Measurements from ENCODE around the gene CPNE5. TPM values are rescaled to one million over a fixed set of nuclear protein-coding genes. Genes with fewer than 3 reads are reported as not detected.

The CPNE5 gene
- total and polyA plus RNA-seq, 7 donors = 0.03 to 1.7 (median 0.41) TPM

DNA sequence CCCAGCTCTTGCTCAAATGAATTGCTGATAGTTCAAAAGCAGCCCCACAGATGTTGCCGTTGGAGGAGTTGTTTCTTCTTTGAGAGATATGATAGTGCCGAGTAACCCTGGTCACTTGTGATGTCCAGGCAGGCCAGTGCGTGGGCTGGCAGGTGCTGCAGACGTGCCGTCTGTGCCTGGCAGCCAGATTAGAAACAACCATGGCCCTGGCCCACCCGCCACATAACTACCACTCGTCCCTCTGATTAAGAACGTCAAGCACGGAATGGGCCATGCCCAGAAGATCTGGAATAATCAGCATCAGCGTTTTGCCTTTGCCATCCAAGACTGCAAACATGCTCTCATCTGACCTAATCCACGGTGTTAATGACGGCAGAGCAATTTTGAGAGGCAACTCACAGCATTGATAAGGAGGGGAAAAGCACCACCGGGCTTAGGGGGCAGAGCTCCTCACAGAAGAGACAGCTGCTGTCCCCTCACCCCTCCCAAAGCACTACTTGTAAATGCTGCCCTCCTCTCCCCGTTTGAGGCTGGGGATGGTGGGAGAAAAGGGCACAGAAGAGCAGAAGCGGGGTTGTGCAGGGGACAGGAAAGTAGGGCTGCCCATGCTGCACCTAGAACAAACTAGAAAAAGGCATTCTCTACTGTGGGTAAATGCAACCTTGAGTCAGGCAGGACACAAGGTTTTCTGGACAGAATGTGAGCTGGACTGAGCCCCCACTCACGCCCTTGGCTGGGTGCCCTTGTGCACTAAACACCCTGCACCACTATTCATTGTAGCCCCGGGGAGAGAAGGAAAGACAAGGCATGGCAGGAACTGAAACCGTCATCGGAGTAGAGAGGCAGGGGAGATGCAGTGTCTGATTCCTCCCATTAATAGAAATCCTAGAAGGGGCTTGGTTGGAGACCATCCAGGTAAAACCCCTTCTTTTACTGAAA, 5.3 kb upstream of the CPNE5 start:
- ATAC-seq (peak in 2 of 4 donors; percentile 45 to 46), DNase-seq (no peak)
- H3K9me3 ChIP-seq = no peaks in the 10 kb centered on the region
- no peaks in the 10 kb centered on the region for H3K27me3 ChIP-seq (ENCODE audit: insufficient read depth in 3 of 3, low read length in 2 of 3)
- H3K4me1 ChIP-seq = peaks cover 48% of the 10 kb centered on the region
- peak overlapping the region; percentile 20 for H3K4me3 ChIP-seq
- WGBS, 3 donors = 32 to 42% (median 40%) methylated on average over 19 of the region's 19 CpGs
- H3K36me3 ChIP-seq (ENCODE audit: insufficient read depth in 1 of 2, low read depth in 1 of 2) = no peaks in the 10 kb centered on the region
- TF ChIP-seq, protein P1, sequence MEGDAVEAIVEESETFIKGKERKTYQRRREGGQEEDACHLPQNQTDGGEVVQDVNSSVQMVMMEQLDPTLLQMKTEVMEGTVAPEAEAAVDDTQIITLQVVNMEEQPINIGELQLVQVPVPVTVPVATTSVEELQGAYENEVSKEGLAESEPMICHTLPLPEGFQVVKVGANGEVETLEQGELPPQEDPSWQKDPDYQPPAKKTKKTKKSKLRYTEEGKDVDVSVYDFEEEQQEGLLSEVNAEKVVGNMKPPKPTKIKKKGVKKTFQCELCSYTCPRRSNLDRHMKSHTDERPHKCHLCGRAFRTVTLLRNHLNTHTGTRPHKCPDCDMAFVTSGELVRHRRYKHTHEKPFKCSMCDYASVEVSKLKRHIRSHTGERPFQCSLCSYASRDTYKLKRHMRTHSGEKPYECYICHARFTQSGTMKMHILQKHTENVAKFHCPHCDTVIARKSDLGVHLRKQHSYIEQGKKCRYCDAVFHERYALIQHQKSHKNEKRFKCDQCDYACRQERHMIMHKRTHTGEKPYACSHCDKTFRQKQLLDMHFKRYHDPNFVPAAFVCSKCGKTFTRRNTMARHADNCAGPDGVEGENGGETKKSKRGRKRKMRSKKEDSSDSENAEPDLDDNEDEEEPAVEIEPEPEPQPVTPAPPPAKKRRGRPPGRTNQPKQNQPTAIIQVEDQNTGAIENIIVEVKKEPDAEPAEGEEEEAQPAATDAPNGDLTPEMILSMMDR (IDR thresholded peaks at IDR 0.05) = no peak
- H3K27ac ChIP-seq = peak overlapping the region; percentile 78
- intact Hi-C loops (cut with DNase I) = loop anchor here in 1 of 2 donors (10.0 kb wide), 1 partner anchor 230 kb away; no protein-coding TSS in a partner anchor

DNA sequence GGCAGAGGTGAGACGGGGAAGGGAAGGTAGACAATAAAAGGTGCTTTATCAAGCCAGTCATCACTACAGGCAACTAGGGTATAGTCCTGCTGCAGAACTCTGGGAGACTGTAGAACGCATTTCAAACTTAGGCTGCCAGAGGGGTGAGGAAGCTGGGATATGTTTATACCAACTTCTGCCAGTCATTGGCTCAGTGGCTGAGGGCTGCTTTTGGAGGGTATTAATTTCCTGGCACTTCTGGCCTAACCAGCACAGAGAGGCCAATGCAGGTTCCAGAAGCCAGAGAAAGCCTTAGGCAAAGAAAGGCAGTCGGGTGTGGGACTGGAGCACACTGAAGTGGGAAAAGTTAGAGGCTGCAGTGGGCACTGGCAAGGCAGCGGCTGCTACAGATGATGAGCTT, 3.9 kb upstream of the CPNE5 start:
- 29 to 39% (median 32%) methylated on average over 4 of the region's 4 CpGs for WGBS, 3 donors
- TF ChIP-seq, protein P1 (IDR thresholded peaks at IDR 0.05) = no peak
- Histone ChIP-seq H3K4me1 (peaks cover 48% of the 10 kb centered on the region), H3K9me3 (no peaks in the 10 kb centered on the region), H3K4me3 (peak overlapping the region; percentile 20), H3K27me3 (ENCODE audit: insufficient read depth in 3 of 3, low read length in 2 of 3) (peaks cover 0 to 4% (median 0%) of the 10 kb centered on the region in 3 donors), H3K27ac (peak overlapping the region; percentile 78), H3K36me3 (ENCODE audit: insufficient read depth in 1 of 2, low read depth in 1 of 2) (no peaks in the 10 kb centered on the region)
- intact Hi-C loops (cut with DNase I) = loop anchor here (2.0 to 10.0 kb wide), 2 partner anchors 74 to 228 kb away; no protein-coding TSS in a partner anchor
- ATAC-seq (peak; percentile 30 to 72 (median 61)), DNase-seq (no peak)

DNA sequence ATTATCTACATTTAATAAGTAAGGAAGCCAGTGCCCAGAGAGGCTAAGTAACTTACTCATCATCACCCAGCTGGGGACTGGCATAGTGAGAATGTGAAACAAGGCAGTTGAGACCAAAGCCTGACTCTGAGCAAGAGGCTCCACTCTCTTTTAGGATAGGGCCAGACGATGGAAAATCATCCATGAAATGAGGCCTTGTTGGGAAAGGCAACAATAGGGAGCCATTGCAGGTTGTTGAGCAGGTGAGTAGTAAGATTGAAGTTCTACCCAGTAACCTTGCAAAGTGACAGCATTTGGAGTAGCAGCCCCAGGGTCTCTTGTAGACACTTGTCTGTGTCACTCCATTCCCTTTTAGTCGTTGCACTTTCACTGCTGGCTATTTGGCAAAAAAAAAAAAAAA, 2.5 kb upstream of the CPNE5 start:
- ATAC-seq (no peak), DNase-seq (no peak)
- Histone ChIP-seq H3K36me3 (ENCODE audit: insufficient read depth in 1 of 2, low read depth in 1 of 2) (no peaks in the 10 kb centered on the region), H3K27me3 (ENCODE audit: insufficient read depth in 3 of 3, low read length in 2 of 3) (peaks cover 0 to 4% (median 0%) of the 10 kb centered on the region in 3 donors), H3K4me1 (peaks cover 48% of the 10 kb centered on the region), H3K4me3 (no peak overlapping the region), H3K27ac (no peak overlapping the region), H3K9me3 (no peaks in the 10 kb centered on the region)
- intact Hi-C loops (cut with DNase I) = loop anchor here (2.0 to 10.0 kb wide), 2 partner anchors 73 to 227 kb away; no protein-coding TSS in a partner anchor
- TF ChIP-seq, protein P1 (IDR thresholded peaks at IDR 0.05) = no peak
- 40 to 56% (median 43%) methylated on average over 2 of the region's 2 CpGs for WGBS, 3 donors

DNA sequence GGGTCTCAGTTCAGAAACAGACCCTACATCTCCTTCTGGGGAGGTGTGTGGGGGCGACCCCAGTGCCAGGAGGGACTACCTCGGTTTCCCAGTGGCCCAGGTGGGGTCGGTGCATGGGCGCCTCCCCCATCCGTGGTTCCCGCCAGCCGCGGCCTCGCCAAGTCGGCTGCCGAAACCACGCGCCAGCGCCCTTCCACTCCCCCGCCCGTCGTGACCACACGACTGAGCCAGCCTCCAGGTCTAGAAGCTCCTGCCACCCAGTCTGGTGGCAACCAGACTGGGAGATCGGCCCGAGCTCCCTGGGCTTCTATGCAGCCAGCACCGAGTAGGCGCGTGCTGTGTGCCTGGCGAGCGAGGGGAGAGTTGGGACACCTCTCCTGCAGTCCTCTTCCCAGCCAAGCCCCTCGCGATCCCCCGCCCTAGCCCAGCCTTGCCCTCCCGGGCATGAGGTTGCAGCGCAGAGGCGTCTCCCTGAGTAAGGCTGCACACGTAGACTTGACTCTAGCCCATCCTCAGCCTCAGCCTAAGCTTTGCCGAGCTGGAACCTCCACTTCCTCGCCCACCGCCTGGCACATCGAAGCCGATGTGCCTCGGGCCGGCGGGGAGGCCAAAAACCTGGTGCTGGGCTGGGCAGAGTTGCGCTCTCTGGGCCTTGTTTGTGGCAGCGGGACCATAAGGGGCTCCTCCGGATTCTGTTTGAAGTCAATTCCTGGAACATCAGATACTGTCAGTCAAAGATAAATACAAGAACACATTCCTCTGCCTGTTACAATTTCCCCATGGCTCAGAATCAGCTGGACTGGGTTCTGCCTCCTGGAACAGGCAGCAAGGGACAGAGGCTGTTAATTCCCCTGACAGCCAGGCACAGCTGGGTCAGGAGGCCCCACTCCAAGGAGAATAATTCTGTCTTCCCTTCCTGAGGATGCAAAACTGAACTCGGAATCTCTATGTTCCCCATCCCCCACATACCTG, 1.5 kb upstream of the CPNE5 start:
- peaks cover 0 to 4% (median 0%) of the 10 kb centered on the region in 3 donors for H3K27me3 ChIP-seq (ENCODE audit: insufficient read depth in 3 of 3, low read length in 2 of 3)
- WGBS, 3 donors = 3 to 6% (median 3%) methylated on average over 39 to 44 of the region's 44 CpGs
- no peaks in the 10 kb centered on the region for H3K9me3 ChIP-seq
- peak; percentile 64 to 80 (median 72) for ATAC-seq
- intact Hi-C loops (cut with DNase I) = loop anchor here in 1 of 2 donors (10.0 kb wide), 1 partner anchor 226 kb away; no protein-coding TSS in a partner anchor
- TF ChIP-seq, protein P1 (IDR thresholded peaks at IDR 0.05) = no peak
- H3K36me3 ChIP-seq (ENCODE audit: insufficient read depth in 1 of 2, low read depth in 1 of 2) = no peaks in the 10 kb centered on the region
- DNase-seq = peak; percentile 44 to 69
- peak overlapping the region; percentile 81 for H3K27ac ChIP-seq
- H3K4me3 ChIP-seq = peak overlapping the region; percentile 67
- H3K4me1 ChIP-seq = peaks cover 48% of the 10 kb centered on the region

All from psoas muscle (tissue), 8 donors.